Bronchial epithelial cell (primary cell): ENCODE data around the gene RERG. TPM values are rescaled to one million over a fixed set of nuclear protein-coding genes. Genes with fewer than 3 reads are reported as not detected.

Experiments used
- DNase-seq: peaks from one replicate; pipeline ENCODE4 v3.0.0-alpha.2; 2010; ENCODE audit warnings: low read depth
- FAIRE-seq: peaks from 2 replicates; lab custom pipeline; 2011; peaks lifted over from hg19 to GRCh38; lab: Jason Lieb, UNC
- H3K27me3 ChIP-seq: 2 replicates; pipeline ENCODE4 v1.5.1; 2011; ENCODE audit warnings: low read length; ENCODE audit not compliant: control insufficient read depth, insufficient read depth
- H3K36me3 ChIP-seq: 2 replicates; pipeline ENCODE4 v1.5.1; 2011; ENCODE audit warnings: low read length; ENCODE audit not compliant: control insufficient read depth, insufficient read depth
- H3K4me3 ChIP-seq: 2 replicates; pipeline ENCODE4 v1.5.1; 2011; ENCODE audit warnings: mild to moderate bottlenecking, low read depth, low read length, control low read depth
- CTCF ChIP-seq: IDR thresholded peaks from 2 replicates; pipeline ENCODE4 v1.5.1; 2011; ENCODE audit warnings: mild to moderate bottlenecking, moderate library complexity, low read length, control low read depth, inconsistent platforms; ENCODE audit not compliant: insufficient read depth, severe bottlenecking
- total RNA-seq: library from RNA; depleted of rRNA; stranded (reverse); fragments of >200 nt; gene quantifications from 2 replicates; pipeline ENCODE4 v1.2.1, GENCODE V29; 2014

Gene RERG
- total RNA-seq, 1 donor from 2014 or later: 0.53 TPM

GRCh38 chr12:15256761-15257160 lies 35.5 kb upstream of the RERG start:
- no peak for FAIRE-seq

GRCh38 chr12:15253990-15254389 lies 32.8 kb upstream of the RERG start:
- Histone ChIP-seq H3K4me3 (no peak overlapping the region), H3K36me3 (no peaks in the 10 kb centered on the region), H3K27me3 (peaks cover 3% of the 10 kb centered on the region)
- FAIRE-seq (no peak), DNase-seq (no peak)
- TF ChIP-seq CTCF: no peak

More at GRCh38 chr12:15256761-15257160, 35.5 kb upstream of the RERG start:
- Histone ChIP-seq H3K36me3 (no peaks in the 10 kb centered on the region), H3K4me3 (no peak overlapping the region), H3K27me3 (peaks cover 3% of the 10 kb centered on the region)
- peak; percentile 31 for DNase-seq
- TF ChIP-seq CTCF: no peak

- Histone ChIP-seq H3K4me3 (no peak overlapping the region), H3K27me3 (peaks cover 5% of the 10 kb centered on the region), H3K36me3 (no peaks in the 10 kb centered on the region)
- TF ChIP-seq CTCF: no peak
- no peak for FAIRE-seq
- no peak for DNase-seq
Measured at GRCh38 chr12:15244926-15245325, 23.7 kb upstream of the RERG start.

GRCh38 chr12:15244341-15244740 lies 23.1 kb upstream of the RERG start:
- no peak for FAIRE-seq

GRCh38 chr12:15243102-15243501 lies 21.9 kb upstream of the RERG start:
- FAIRE-seq: no peak
- no peaks in the 10 kb centered on the region for H3K36me3 ChIP-seq
- H3K27me3 ChIP-seq: peaks cover 5% of the 10 kb centered on the region
- TF ChIP-seq CTCF: no peak
- no peak overlapping the region for H3K4me3 ChIP-seq
- no peak for DNase-seq

More at GRCh38 chr12:15244341-15244740, 23.1 kb upstream of the RERG start:
- H3K27me3 ChIP-seq: peaks cover 5% of the 10 kb centered on the region
- TF ChIP-seq CTCF: no peak
- no peak overlapping the region for H3K4me3 ChIP-seq
- no peak for DNase-seq
- no peaks in the 10 kb centered on the region for H3K36me3 ChIP-seq

GRCh38 chr12:15240898-15241297 lies 19.7 kb upstream of the RERG start:
- no peak for FAIRE-seq
- Histone ChIP-seq H3K36me3 (no peaks in the 10 kb centered on the region), H3K27me3 (peaks cover 3% of the 10 kb centered on the region), H3K4me3 (no peak overlapping the region)
- no peak for TF ChIP-seq CTCF
- DNase-seq: no peak
